Ishikawa (cell line): ENCODE data around the gene ESYT2.

Source experiments
- CEBPB ChIP-seq: IDR thresholded peaks from 2 replicates; pipeline ENCODE4 v1.6.1; 2012
- CREB1 ChIP-seq: IDR thresholded peaks from 2 replicates; pipeline ENCODE4 v1.6.1; 2012; ENCODE audit warnings: low read depth
- EGR1 ChIP-seq: IDR thresholded peaks from 2 replicates; pipeline ENCODE4 v1.6.1; 2012
- EP300 ChIP-seq: IDR thresholded peaks from 2 replicates; pipeline ENCODE4 v1.6.1; 2012; ENCODE audit warnings: borderline replicate concordance
- FOXM1 ChIP-seq: IDR thresholded peaks from 2 replicates; pipeline ENCODE4 v1.6.1; 2012; ENCODE audit warnings: low read depth, borderline replicate concordance
- NFIC ChIP-seq: IDR thresholded peaks from 2 replicates; pipeline ENCODE4 v1.6.1; 2012
- RAD21 ChIP-seq: IDR thresholded peaks from 2 replicates; pipeline ENCODE4 v1.6.1; 2012; ENCODE audit warnings: low read depth
- REST ChIP-seq: IDR thresholded peaks from 2 replicates; pipeline ENCODE4 v1.6.1; 2012; ENCODE audit warnings: low read depth, mild to moderate bottlenecking
- TAF1 ChIP-seq: IDR thresholded peaks from 2 replicates; pipeline ENCODE4 v1.6.1; 2012; ENCODE audit warnings: low read depth, mild to moderate bottlenecking
- TCF12 ChIP-seq: IDR thresholded peaks from 2 replicates; pipeline ENCODE4 v1.6.1; 2012; ENCODE audit warnings: low read depth
- TEAD4 ChIP-seq: IDR thresholded peaks from 2 replicates; pipeline ENCODE4 v1.6.1; 2012
- YY1 ChIP-seq: IDR thresholded peaks from 2 replicates; pipeline ENCODE4 v1.6.1; 2012; ENCODE audit warnings: low read depth
- ZBTB7A ChIP-seq: IDR thresholded peaks from 2 replicates; pipeline ENCODE4 v1.6.1; 2012; ENCODE audit warnings: low read depth
- TF ChIP-seq, protein P1 (sequence below): IDR thresholded peaks from 2 replicates; pipeline ENCODE4 v1.6.1; 2012
- TF ChIP-seq, protein P2 (sequence below): IDR thresholded peaks from 2 replicates; pipeline ENCODE4 v1.6.1; 2012

Gene ESYT2

DNA sequence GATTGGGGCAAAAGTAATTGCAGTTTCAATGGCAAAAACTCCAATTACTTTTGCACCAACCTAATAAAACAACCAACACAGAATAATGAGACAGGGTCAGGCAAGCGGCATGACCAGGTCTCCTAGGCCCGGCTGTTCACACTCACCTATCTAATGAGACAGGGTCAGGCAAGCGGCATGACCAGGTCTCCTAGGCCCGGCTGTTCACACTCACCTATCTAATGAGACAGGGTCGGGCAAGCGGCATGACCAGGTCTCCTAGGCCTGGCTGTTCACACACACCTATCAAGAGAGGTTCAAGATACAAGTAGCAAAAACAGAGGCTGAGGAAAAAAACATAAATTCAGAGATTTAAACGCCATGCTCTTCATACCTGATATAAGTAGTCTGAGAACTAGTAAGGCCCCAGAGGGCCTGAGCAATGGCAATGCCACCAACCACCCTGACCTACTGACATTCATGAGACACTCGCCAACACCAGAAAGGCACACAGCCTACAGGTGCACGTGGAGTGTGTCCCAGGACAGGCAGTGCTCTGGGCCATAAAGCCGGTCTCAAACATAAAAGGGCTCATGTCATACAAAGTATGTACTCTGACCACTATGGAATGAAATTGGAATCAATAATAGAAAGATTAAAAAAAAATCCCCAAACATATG, 84.1 kb downstream of the ESYT2 start:
- no peak for TF ChIP-seq CEBPB

DNA sequence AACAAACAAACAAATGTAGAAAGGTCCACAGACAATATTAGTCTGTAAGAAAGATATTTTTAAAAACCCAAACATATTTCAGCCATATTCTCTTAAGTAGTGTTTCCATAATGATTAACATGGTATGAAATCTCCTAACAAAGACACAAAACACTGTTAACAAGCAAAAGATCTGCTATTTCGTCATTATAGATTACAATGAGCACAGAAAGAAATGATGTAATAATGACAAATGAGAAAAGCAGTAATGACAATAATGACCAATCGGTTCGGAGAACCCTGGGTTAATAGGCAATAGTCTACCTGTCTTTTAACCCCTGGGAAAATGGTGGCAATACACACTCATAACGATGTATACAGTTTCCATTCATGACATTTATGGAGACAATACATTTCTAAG, 85.2 kb downstream of the ESYT2 start:
- TF ChIP-seq, protein P1, sequence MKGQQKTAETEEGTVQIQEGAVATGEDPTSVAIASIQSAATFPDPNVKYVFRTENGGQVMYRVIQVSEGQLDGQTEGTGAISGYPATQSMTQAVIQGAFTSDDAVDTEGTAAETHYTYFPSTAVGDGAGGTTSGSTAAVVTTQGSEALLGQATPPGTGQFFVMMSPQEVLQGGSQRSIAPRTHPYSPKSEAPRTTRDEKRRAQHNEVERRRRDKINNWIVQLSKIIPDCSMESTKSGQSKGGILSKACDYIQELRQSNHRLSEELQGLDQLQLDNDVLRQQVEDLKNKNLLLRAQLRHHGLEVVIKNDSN = no peak
- no peak for TF ChIP-seq ZBTB7A

DNA sequence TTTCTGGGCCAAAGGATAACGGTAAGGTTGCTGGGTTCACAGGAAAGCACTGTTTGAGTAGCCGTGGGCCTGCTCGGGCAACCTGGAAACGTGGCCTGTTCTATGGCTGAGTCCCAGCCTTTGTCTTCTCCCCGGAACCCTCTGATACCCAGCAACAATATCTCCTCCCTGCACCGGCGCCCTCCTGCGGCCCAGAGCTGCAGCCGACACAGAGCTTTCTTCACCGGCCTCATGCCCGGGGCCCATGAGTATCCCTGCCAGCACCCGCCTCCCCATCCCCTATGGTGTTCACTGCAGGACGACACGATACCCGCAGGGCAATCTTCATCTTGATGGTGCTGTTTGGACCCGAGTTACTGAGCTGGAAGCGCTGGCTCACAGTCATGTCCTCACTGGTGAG, 86.1 kb downstream of the ESYT2 start:
- TF ChIP-seq TCF12 = no peak
- no peak for TF ChIP-seq NFIC
- TF ChIP-seq ZBTB7A = no peak
- no peak for TF ChIP-seq RAD21
- TF ChIP-seq, protein P2, sequence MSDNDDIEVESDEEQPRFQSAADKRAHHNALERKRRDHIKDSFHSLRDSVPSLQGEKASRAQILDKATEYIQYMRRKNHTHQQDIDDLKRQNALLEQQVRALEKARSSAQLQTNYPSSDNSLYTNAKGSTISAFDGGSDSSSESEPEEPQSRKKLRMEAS = no peak
- no peak for TF ChIP-seq REST
- TF ChIP-seq TEAD4 = no peak

DNA sequence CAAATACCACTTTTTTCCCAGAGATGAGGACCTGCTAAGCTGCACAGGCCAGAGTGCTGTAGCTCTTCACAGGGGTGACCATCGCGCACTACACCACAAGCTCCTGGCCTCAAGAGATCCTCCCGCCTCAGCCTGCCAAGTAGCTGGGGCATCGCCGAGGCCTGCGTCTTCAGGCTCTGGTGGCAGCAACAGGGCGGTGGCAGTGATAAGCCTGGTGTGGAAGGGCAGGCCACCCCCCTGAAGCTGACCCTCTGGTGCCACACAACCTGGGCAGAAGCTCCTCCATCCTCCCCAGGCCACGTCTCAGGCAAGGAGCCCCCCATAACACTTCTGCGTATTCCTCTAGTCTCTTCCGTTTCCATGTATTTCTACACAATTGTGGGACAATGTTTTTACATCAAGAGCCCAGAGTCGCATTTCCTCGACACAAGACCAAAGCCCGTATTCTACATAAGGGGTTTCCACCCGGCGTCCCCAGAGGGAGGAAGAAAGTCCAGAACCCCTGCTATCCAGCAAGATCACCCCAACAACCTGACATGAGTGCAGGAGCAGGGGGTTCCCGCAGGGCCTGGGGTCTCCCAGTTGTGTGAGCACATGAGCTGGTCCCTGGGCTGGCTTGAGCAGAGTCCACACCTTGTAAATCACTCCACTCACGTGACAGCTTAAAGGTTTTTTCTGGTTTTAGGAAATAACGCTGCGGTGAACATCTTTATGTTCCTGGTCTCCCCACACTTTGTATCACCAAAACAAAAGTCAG, 87.1 kb downstream of the ESYT2 start:
- TF ChIP-seq REST (no peak), TEAD4 (no peak), YY1 (no peak), ZBTB7A (no peak), CEBPB (no peak), EGR1 (no peak), TAF1 (no peak), RAD21 (no peak), EP300 (no peak), FOXM1 (no peak), TCF12 (no peak), CREB1 (no peak), NFIC (no peak)
- TF ChIP-seq, protein P1 = no peak
- TF ChIP-seq, protein P2 = no peak

DNA sequence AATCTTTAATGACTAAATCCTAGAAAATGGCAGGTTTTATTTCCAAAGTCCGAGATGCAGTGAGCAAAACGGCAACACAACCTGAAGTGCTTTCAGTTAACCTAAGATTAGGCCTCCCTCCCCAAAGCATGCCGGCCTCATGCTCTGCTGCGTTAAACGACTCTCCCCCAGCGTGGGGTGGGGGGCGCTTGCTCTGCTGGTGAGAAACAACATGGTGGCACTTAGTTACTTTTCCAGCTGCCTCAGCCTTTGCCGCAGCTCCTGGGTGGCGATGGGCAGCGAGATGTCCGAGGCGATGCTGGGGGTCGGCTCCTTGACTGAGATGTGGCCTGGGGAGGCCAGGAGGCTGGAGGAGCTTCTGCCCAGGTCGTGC, 88.0 kb downstream of the ESYT2 start:
- TF ChIP-seq TEAD4 (no peak), RAD21 (no peak), YY1 (no peak), TCF12 (no peak), FOXM1 (no peak), ZBTB7A (no peak), EP300 (no peak), EGR1 (no peak)
- TF ChIP-seq, protein P1 = no peak

- TF ChIP-seq FOXM1 = no peak
- TF ChIP-seq EGR1 = no peak
- no peak for TF ChIP-seq CREB1
These were observed 88.5 kb downstream of the ESYT2 start for GRCh38 chr7:158740657-158741293.
